ENCODE data around the gene KIAA2012. TPM values are rescaled to one million over a fixed set of nuclear protein-coding genes. Genes with fewer than 3 reads are reported as not detected.

Gene KIAA2012
- total and polyA plus RNA-seq, 2 of the 8 experiments (the other 6 are each of a cell fraction or from before 2014, with no cell fraction given), result not detected

GRCh38 chr2:202114795-202115194 is 41.7 kb downstream of the KIAA2012 start:
- Histone ChIP-seq H4K5ac (ENCODE audit: insufficient read length, low read depth, low read length) (no peak overlapping the region), H4K91ac (replicated peaks; ENCODE audit: insufficient read length, low read length) (no peak overlapping the region), H3K23ac (ENCODE audit: insufficient read length) (no peak overlapping the region), H3K4ac (replicated peaks; ENCODE audit: insufficient read length, low read depth, low read length) (no peak overlapping the region), H4K20me1 (replicated peaks in 1 of 2; ENCODE audit: control insufficient read depth in 1 of 2, insufficient read depth in 2 of 2, low read length in 2 of 2) (no peaks in the 10 kb centered on the region), H3K4me3 (ENCODE audit: extremely low read depth in 1 of 4, insufficient read depth in 2 of 4, low read depth in 3 of 4, low read length in 4 of 4) (no peak overlapping the region), H2BK20ac (ENCODE audit: low read length) (no peak overlapping the region), H2BK12ac (ENCODE audit: low read depth, low read length) (no peak overlapping the region), H3K23me2 (ENCODE audit: low read depth, low read length) (no peaks in the 10 kb centered on the region), H3K9ac (replicated peaks in 1 of 4; ENCODE audit: extremely low read depth in 1 of 4, low read depth in 3 of 4, low read length in 3 of 4) (no peak overlapping the region), H2BK15ac (ENCODE audit: low read length) (no peak overlapping the region), H3K27ac (ENCODE audit: low read depth, low read length) (no peak overlapping the region), H2BK120ac (replicated peaks; ENCODE audit: low read depth, low read length) (no peak overlapping the region), H3K79me2 (ENCODE audit: control insufficient read depth in 1 of 2, insufficient read depth in 2 of 2, low read length in 2 of 2) (no peaks in the 10 kb centered on the region), H3K18ac (ENCODE audit: extremely low read depth, low read length) (no peak overlapping the region), H3K36me3 (ENCODE audit: control insufficient read depth in 2 of 4, insufficient read depth in 4 of 4, low read length in 3 of 4) (no peaks in the 10 kb centered on the region), H3K79me1 (ENCODE audit: low read depth, low read length) (no peaks in the 10 kb centered on the region), H2AK5ac (ENCODE audit: low read depth, low read length) (no peak overlapping the region), H2AFZ (ENCODE audit: low read length) (no peak overlapping the region), H3K27me3 (replicated peaks in 1 of 4; ENCODE audit: control insufficient read depth in 3 of 4, extremely low read depth in 1 of 4, insufficient read depth in 3 of 4, low read length in 3 of 4) (no peaks in the 10 kb centered on the region), H3K14ac (ENCODE audit: insufficient read length) (no peak overlapping the region), H2BK5ac (ENCODE audit: low read depth, low read length) (no peak overlapping the region), H3K4me1 (replicated peaks in 1 of 4; ENCODE audit: control insufficient read depth in 3 of 4, insufficient read depth in 4 of 4, low read length in 3 of 4) (peaks cover 0 to 9% (median 4%) of the 10 kb centered on the region in 4 experiments; a peak in 5 of 7 replicates), H4K8ac (ENCODE audit: extremely low read depth, insufficient read depth, low read length) (no peak overlapping the region), H3K9me3 (ENCODE audit: insufficient read depth in 2 of 2, low read depth in 1 of 2, low read length in 1 of 2) (no peaks in the 10 kb centered on the region), H3K4me2 (ENCODE audit: insufficient read depth in 1 of 2, low read depth in 2 of 2, low read length in 2 of 2) (no peak overlapping the region), H3K56ac (replicated peaks; ENCODE audit: insufficient read length, low read depth, low read length) (no peak overlapping the region)
- 92% methylated on average over 1 of the region's 1 CpG; no CpG with 5 or more reads in 1 of the 2 experiments for WGBS, 2 experiments (ENCODE audit: extremely low coverage in 1 of 2, insufficient coverage in 1 of 2, insufficient read length in 1 of 2, insufficient replicate concordance in 2 of 2, low coverage in 1 of 2, low lambda C conversion rate in 2 of 2, missing lambda C conversion rate in 1 of 2)
- DNase-seq (ENCODE audit: low read depth in 1 of 2, low spot score in 2 of 2) (no peak), FAIRE-seq (no peak)
- ChIA-PET CTCF (ENCODE audit: partially characterized antibody) (interaction anchor here (0.8 to 1.7 kb wide), 4 partner anchors 11 to 145 kb away, joined by 4 to 5 read pairs (median 4); no protein-coding TSS in a partner anchor), POLR2A (ENCODE audit: partially characterized antibody) (no interaction called here)
- TF ChIP-seq POU5F1 (IDR thresholded peaks at IDR 0.05; ENCODE audit: low read depth, low read length), result no peak

Data from H1 (cell line).